ENCODE data around the gene DTNBP1.
A peak's percentile ranks its signal among the peaks of the same experiment; 100 is the strongest.

The DTNBP1 gene

GRCh38 chr6:15474196-15474595 lies 188.6 kb downstream of the DTNBP1 start:
- peak; percentile 84 for DNase-seq

GRCh38 chr6:15473741-15474161 lies 189.1 kb downstream of the DTNBP1 start:
- DNase-seq: peak; percentile 90

GRCh38 chr6:15473174-15473573 lies 189.7 kb downstream of the DTNBP1 start:
- DNase-seq: no peak

Measured in EL (cell line).